Left lobe of liver (tissue), 2 donors: Measurements from ENCODE around the gene CRACR2B. TPM values are rescaled to one million over a fixed set of nuclear protein-coding genes. Genes with fewer than 3 reads are reported as not detected.

Source experiments
- ATAC-seq: fragments of 200-7000 bp; cut with Tn5 transposase; one replicate; pipeline ENCODE4 v1.9.1; 2020; ENCODE audit warnings: mild to moderate bottlenecking, moderate library complexity
- DNase-seq: peaks from one replicate; pipeline ENCODE4 v3.0.0-alpha.2; 2020; ENCODE audit warnings: low spot score
- total RNA-seq: library from RNA; stranded (reverse); gene quantifications from one replicate; pipeline ENCODE4 v1.2.1, GENCODE V29; 2021
- donor health status: DM: no; HTN: no; CAD: no; lungs with moderate emphysema.
- donor health status: DM: no; HTN: yes; CAD: no.

The CRACR2B gene
- total RNA-seq, 1 donor from 2014 or later = 3.5 TPM

- DNase-seq (no peak), ATAC-seq (peak; percentile 7)
Observed at GRCh38 chr11:863910-864827, 36.5 kb downstream of the CRACR2B start.

GRCh38 chr11:864898-865297 is 37.2 kb downstream of the CRACR2B start:
- DNase-seq = no peak
- ATAC-seq = no peak

- peak; percentile 0 for ATAC-seq
- no peak for DNase-seq
Observed at GRCh38 chr11:865462-866430, 38.0 kb downstream of the CRACR2B start.

GRCh38 chr11:866481-866880 is 38.8 kb downstream of the CRACR2B start:
- DNase-seq = no peak
- ATAC-seq = peak; percentile 1

GRCh38 chr11:867856-868358 is 40.2 kb downstream of the CRACR2B start:
- DNase-seq = no peak
- no peak for ATAC-seq

GRCh38 chr11:868394-868793 is 40.7 kb downstream of the CRACR2B start:
- DNase-seq (no peak), ATAC-seq (no peak)

GRCh38 chr11:868802-869201 is 41.1 kb downstream of the CRACR2B start:
- no peak for ATAC-seq
- no peak for DNase-seq

GRCh38 chr11:869399-870126 is 41.8 kb downstream of the CRACR2B start:
- ATAC-seq = peak; percentile 2
- DNase-seq = no peak

GRCh38 chr11:870127-870413 is 42.4 kb downstream of the CRACR2B start:
- ATAC-seq (peak; percentile 14), DNase-seq (no peak)

GRCh38 chr11:870418-870817 is 42.7 kb downstream of the CRACR2B start:
- ATAC-seq = no peak
- no peak for DNase-seq

GRCh38 chr11:871472-871871 is 43.8 kb downstream of the CRACR2B start:
- DNase-seq (no peak), ATAC-seq (no peak)

GRCh38 chr11:872799-873198 is 45.1 kb downstream of the CRACR2B start:
- DNase-seq (no peak), ATAC-seq (no peak)

- no peak for DNase-seq
- ATAC-seq = no peak
Observed at GRCh38 chr11:873706-874105, 46.0 kb downstream of the CRACR2B start.

GRCh38 chr11:875203-875602 is 47.5 kb downstream of the CRACR2B start:
- ATAC-seq (no peak), DNase-seq (no peak)

GRCh38 chr11:875769-876301 is 48.1 kb downstream of the CRACR2B start:
- ATAC-seq = no peak
- DNase-seq = no peak

GRCh38 chr11:876545-876944 is 48.8 kb downstream of the CRACR2B start:
- peak; percentile 83 for DNase-seq
- ATAC-seq = peak; percentile 81

GRCh38 chr11:877565-877964 is 49.8 kb downstream of the CRACR2B start:
- ATAC-seq (peak; percentile 37), DNase-seq (no peak)

GRCh38 chr11:880447-880846 is 52.7 kb downstream of the CRACR2B start:
- no peak for DNase-seq
- ATAC-seq = no peak
